Frontal cortex (tissue), 1 donor: ENCODE results near the gene ITCH. TPM values are rescaled to one million over a fixed set of nuclear protein-coding genes. Genes with fewer than 3 reads are reported as not detected.

Source experiments
- small RNA-seq: library from RNA; depleted of rRNA; stranded (forward); fragments of <200 nt; gene quantifications from one replicate; pipeline ENCODE3, GENCODE V24; 2014
- total RNA-seq: library from RNA; depleted of rRNA; stranded (reverse); fragments of >200 nt; gene quantifications from one replicate; pipeline ENCODE4 v1.2.3, GENCODE V29; 2014

The ITCH gene
- total RNA-seq, 1 donor from 2014 or later = 102 TPM

Small RNA genes lying within 50 kb of the gene (small RNA-seq; reads per million reads assigned to genes)
- not detected for gene AL356299.1
- not detected for gene MIR644A
- gene RF00019 = not detected

Other genes starting within 250 kb of the ITCH start
- gene ASIP, start 121.8 kb upstream of the ITCH start, total RNA-seq = not detected
- gene AHCY, start 59.9 kb upstream of the ITCH start, total RNA-seq = 50.5 TPM
- gene DYNLRB1, start 153.1 kb downstream of the ITCH start, total RNA-seq = 50.1 TPM
- gene MAP1LC3A, start 195.4 kb downstream of the ITCH start, total RNA-seq = 43.2 TPM